Mesendoderm (in vitro differentiated cells): ENCODE data around the gene RAD23B. TPM values are rescaled to one million over a fixed set of nuclear protein-coding genes. Genes with fewer than 3 reads are reported as not detected.

Experiments
- DNase-seq: peaks from one replicate; pipeline ENCODE4 v3.0.0; 2013
- H2AK5ac ChIP-seq: 2 replicates; pipeline ENCODE4 v1.6.1; 2013; ENCODE audit warnings: low read length, inconsistent platforms
- H2BK120ac ChIP-seq: 2 replicates; pipeline ENCODE4 v1.6.1; 2013; ENCODE audit warnings: low read depth, mild to moderate bottlenecking, low read length, moderate library complexity, mixed read lengths
- H2BK15ac ChIP-seq: replicated peaks from 2 replicates; pipeline ENCODE4 v1.6.1; 2013; ENCODE audit warnings: low read depth, mild to moderate bottlenecking, moderate library complexity
- H2BK5ac ChIP-seq: 2 replicates; pipeline ENCODE4 v1.6.1; 2013; ENCODE audit warnings: low read length, inconsistent platforms
- H3K18ac ChIP-seq: 2 replicates; pipeline ENCODE4 v1.6.1; 2013; ENCODE audit warnings: mild to moderate bottlenecking, low read length, mixed read lengths
- H3K23ac ChIP-seq: one replicate; pipeline ENCODE4 v1.6.1; 2013; ENCODE audit warnings: low read length
- H3K27ac ChIP-seq: 2 replicates; pipeline ENCODE4 v1.5.1; 2013; ENCODE audit warnings: low read depth, mild to moderate bottlenecking, inconsistent platforms, low read length, moderate library complexity
- H3K27me3 ChIP-seq: 2 replicates; pipeline ENCODE4 v1.6.1; 2013; ENCODE audit warnings: low read length, control low read depth, mild to moderate bottlenecking, inconsistent platforms; ENCODE audit not compliant: insufficient read depth, poor library complexity
- H3K36me3 ChIP-seq: 2 replicates; pipeline ENCODE4 v1.6.1; 2013; ENCODE audit warnings: low read length, inconsistent platforms; ENCODE audit not compliant: control insufficient read depth, insufficient read depth
- H3K4ac ChIP-seq: one replicate; pipeline ENCODE4 v1.6.1; 2013; ENCODE audit warnings: low read depth, mild to moderate bottlenecking, low read length, moderate library complexity
- H3K4me1 ChIP-seq: 2 replicates; pipeline ENCODE4 v1.6.1; 2013; ENCODE audit warnings: low read depth, low read length, inconsistent platforms; ENCODE audit not compliant: control insufficient read depth
- H3K4me2 ChIP-seq: 2 replicates; pipeline ENCODE4 v1.6.1; 2013; ENCODE audit warnings: low read length
- H3K4me3 ChIP-seq: 2 replicates; pipeline ENCODE4 v1.5.1; 2013; ENCODE audit warnings: mild to moderate bottlenecking, low read length
- H3K56ac ChIP-seq: one replicate; pipeline ENCODE4 v1.6.1; 2013; ENCODE audit warnings: low read length
- H3K79me1 ChIP-seq: 2 replicates; pipeline ENCODE4 v1.6.1; 2013; ENCODE audit warnings: low read length, inconsistent platforms
- H3K79me2 ChIP-seq: 2 replicates; pipeline ENCODE4 v1.6.1; 2013; ENCODE audit warnings: mild to moderate bottlenecking, low read length; ENCODE audit not compliant: control insufficient read depth, insufficient read depth
- H3K9ac ChIP-seq: 2 replicates; pipeline ENCODE4 v1.6.1; 2013; ENCODE audit warnings: low read length, inconsistent platforms
- H4K5ac ChIP-seq: one replicate; pipeline ENCODE4 v1.6.1; 2013; ENCODE audit warnings: low read length
- H4K8ac ChIP-seq: one replicate; pipeline ENCODE4 v1.6.1; 2013; ENCODE audit warnings: low read depth, mild to moderate bottlenecking, control low read depth, low read length, moderate library complexity
- WGBS: extraction: QIAGEN DNeasy Blood & Tissue Kit; methylation state at CpG from one replicate; pipeline ENCODE4 v1.1.7; 2013; ENCODE audit warnings: low lambda C conversion rate, missing lambda C conversion rate; ENCODE audit not compliant: insufficient coverage; ENCODE audit errors: extremely low coverage; 5-methylcytosine and 5-hydroxymethylcytosine counted together
- polyA plus RNA-seq, 2 experiments: library from polyadenylated mRNA; stranded (reverse); fragments of 200-250 nt; gene quantifications; one replicate each; pipeline ENCODE4 v1.2.3, GENCODE V29; 2013

The RAD23B gene
- 172 TPM for polyA plus RNA-seq (2013, experiment 1 of 2)
- 180 TPM for polyA plus RNA-seq (2013, experiment 2 of 2)

- Histone ChIP-seq H2BK5ac (peak within 1 kb of the TSS; percentile 99), H4K8ac (peak within 1 kb of the TSS; percentile 99), H3K4me2 (peak within 1 kb of the TSS; percentile 84), H3K79me1 (no peaks in the 10 kb centered on the region), H3K27me3 (no peaks in the 10 kb centered on the region), H3K4me1 (peaks cover 5% of the 10 kb centered on the region), H3K4ac (peak within 1 kb of the TSS; percentile 97), H3K27ac (peak within 1 kb of the TSS; percentile 98), H3K79me2 (peaks cover 41% of the 10 kb centered on the region), H3K18ac (peak within 1 kb of the TSS; percentile 97), H2BK15ac (no peak within 1 kb of the TSS), H2AK5ac (peak within 1 kb of the TSS; percentile 51), H2BK120ac (peak within 1 kb of the TSS; percentile 95), H3K4me3 (peak within 1 kb of the TSS; percentile 96), H3K23ac (peak within 1 kb of the TSS; percentile 85), H3K56ac (peak within 1 kb of the TSS; percentile 100), H3K36me3 (no peaks in the 10 kb centered on the region), H4K5ac (no peak within 1 kb of the TSS), H3K9ac (peak within 1 kb of the TSS; percentile 99)
- peak; percentile 99 for DNase-seq
- no CpG with 5 or more reads among the region's 101 CpGs for WGBS
These were observed at the start of gene RAD23B for GRCh38 chr9:107282759-107283622. TSS of gene RAD23B (plus strand) at chr9:107283279. CDS start at chr9:107283630, 351 bp downstream.

GRCh38 chr9:107235765-107236442 lies 47.2 kb upstream of the RAD23B start:
- H2BK5ac ChIP-seq = no peak overlapping the region
- no peak overlapping the region for H3K4ac ChIP-seq
- H3K4me2 ChIP-seq = no peak overlapping the region
- no peak overlapping the region for H4K8ac ChIP-seq
- H2AK5ac ChIP-seq = no peak overlapping the region
- no peak overlapping the region for H3K27ac ChIP-seq
- no peaks in the 10 kb centered on the region for H3K79me2 ChIP-seq
- no peak overlapping the region for H2BK15ac ChIP-seq
- no peak overlapping the region for H3K9ac ChIP-seq
- H3K27me3 ChIP-seq = no peaks in the 10 kb centered on the region
- H3K36me3 ChIP-seq = no peaks in the 10 kb centered on the region
- DNase-seq = no peak
- H4K5ac ChIP-seq = no peak overlapping the region
- H3K56ac ChIP-seq = no peak overlapping the region
- H3K23ac ChIP-seq = no peak overlapping the region
- no peaks in the 10 kb centered on the region for H3K79me1 ChIP-seq
- no peak overlapping the region for H3K4me3 ChIP-seq
- no peak overlapping the region for H2BK120ac ChIP-seq
- H3K4me1 ChIP-seq = no peaks in the 10 kb centered on the region
- H3K18ac ChIP-seq = no peak overlapping the region
- no CpG with 5 or more reads among the region's 3 CpGs for WGBS

GRCh38 chr9:107237873-107238272 lies 45.2 kb upstream of the RAD23B start:
- Histone ChIP-seq H3K4me3 (no peak overlapping the region), H3K36me3 (no peaks in the 10 kb centered on the region), H3K4me1 (no peaks in the 10 kb centered on the region), H3K4me2 (no peak overlapping the region), H3K18ac (no peak overlapping the region), H3K79me1 (no peaks in the 10 kb centered on the region), H2BK120ac (no peak overlapping the region), H3K23ac (no peak overlapping the region), H3K56ac (no peak overlapping the region), H3K4ac (no peak overlapping the region), H3K9ac (no peak overlapping the region), H4K8ac (no peak overlapping the region), H2BK5ac (no peak overlapping the region), H4K5ac (no peak overlapping the region), H3K79me2 (no peaks in the 10 kb centered on the region), H2BK15ac (no peak overlapping the region), H2AK5ac (no peak overlapping the region), H3K27me3 (no peaks in the 10 kb centered on the region), H3K27ac (no peak overlapping the region)
- no peak for DNase-seq
- no CpG with 5 or more reads among the region's 6 CpGs for WGBS

GRCh38 chr9:107239474-107239873 lies 43.6 kb upstream of the RAD23B start:
- Histone ChIP-seq H3K4me2 (no peak overlapping the region), H3K36me3 (no peaks in the 10 kb centered on the region), H2BK120ac (no peak overlapping the region), H3K56ac (no peak overlapping the region), H3K4me3 (no peak overlapping the region), H3K4ac (no peak overlapping the region), H4K5ac (no peak overlapping the region), H3K4me1 (peaks cover 2% of the 10 kb centered on the region), H2AK5ac (no peak overlapping the region), H3K23ac (no peak overlapping the region), H3K79me1 (no peaks in the 10 kb centered on the region), H3K79me2 (no peaks in the 10 kb centered on the region), H3K18ac (no peak overlapping the region), H2BK15ac (no peak overlapping the region), H4K8ac (no peak overlapping the region), H3K27me3 (no peaks in the 10 kb centered on the region), H3K27ac (no peak overlapping the region), H2BK5ac (no peak overlapping the region), H3K9ac (no peak overlapping the region)
- no CpG with 5 or more reads among the region's 2 CpGs for WGBS
- peak; percentile 44 for DNase-seq

- WGBS = no CpG with 5 or more reads among the region's 2 CpGs
- H3K4ac ChIP-seq = no peak overlapping the region
- H2BK5ac ChIP-seq = no peak overlapping the region
- H3K36me3 ChIP-seq = no peaks in the 10 kb centered on the region
- H2AK5ac ChIP-seq = no peak overlapping the region
- no peak for DNase-seq
- no peak overlapping the region for H3K9ac ChIP-seq
- no peak overlapping the region for H3K23ac ChIP-seq
- H3K4me1 ChIP-seq = peaks cover 2% of the 10 kb centered on the region
- H3K27ac ChIP-seq = no peak overlapping the region
- H3K4me3 ChIP-seq = no peak overlapping the region
- no peak overlapping the region for H4K5ac ChIP-seq
- H3K79me1 ChIP-seq = no peaks in the 10 kb centered on the region
- H3K4me2 ChIP-seq = no peak overlapping the region
- H3K56ac ChIP-seq = no peak overlapping the region
- H3K79me2 ChIP-seq = no peaks in the 10 kb centered on the region
- H3K27me3 ChIP-seq = no peaks in the 10 kb centered on the region
- H2BK15ac ChIP-seq = no peak overlapping the region
- H3K18ac ChIP-seq = no peak overlapping the region
- H4K8ac ChIP-seq = no peak overlapping the region
- H2BK120ac ChIP-seq = no peak overlapping the region
These were observed 42.8 kb upstream of the RAD23B start for GRCh38 chr9:107240260-107240659.
